ENCODE data around the gene PSMD12. TPM values are rescaled to one million over a fixed set of nuclear protein-coding genes. Genes with fewer than 3 reads are reported as not detected.
A peak's percentile ranks its signal among the peaks of the same experiment; 100 is the strongest.

The PSMD12 gene
- total and polyA plus RNA-seq, 12 donors: 28.5 to 67.1 (median 48.4) TPM

DNA sequence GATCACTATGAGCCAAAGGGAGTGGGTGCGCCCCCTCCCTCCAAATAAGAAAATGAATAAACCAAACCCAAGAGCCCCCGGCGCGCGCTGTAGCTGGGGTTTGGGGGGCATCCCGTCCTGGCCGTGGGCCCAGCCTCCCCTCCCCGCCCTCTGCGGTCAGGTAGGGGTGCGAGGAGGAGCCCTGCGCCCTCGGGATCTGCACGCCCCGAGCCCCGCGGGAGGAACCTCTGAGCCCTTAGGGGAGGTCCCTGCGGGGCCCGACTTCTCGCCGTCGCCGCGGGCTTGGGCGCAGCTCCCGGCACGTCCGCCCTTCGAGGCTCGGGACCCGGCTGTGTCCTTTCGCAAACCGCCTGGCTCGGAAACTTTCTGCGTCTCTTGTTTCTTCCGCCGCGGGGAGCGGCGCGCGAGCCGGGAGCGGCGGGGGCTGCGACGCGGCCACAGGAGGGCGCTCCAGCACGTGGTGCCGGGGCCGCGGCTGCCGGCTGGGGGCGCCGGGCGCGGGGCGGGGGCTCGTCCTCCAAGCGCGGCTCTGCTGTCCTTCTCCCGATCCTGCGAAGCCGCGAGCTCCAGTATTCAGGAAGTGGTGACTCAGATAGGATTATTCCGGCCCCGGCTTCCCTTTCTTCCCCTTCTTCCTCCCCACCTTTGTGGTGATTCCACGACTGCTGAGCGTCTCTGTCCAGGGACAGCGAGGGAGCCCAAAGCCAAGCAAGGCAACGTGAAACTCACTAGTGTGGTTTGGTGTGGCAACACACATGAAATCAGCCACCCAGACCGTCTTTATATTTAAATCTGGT lies 12.3 kb upstream of the PSMD12 start:
- no peaks in the 10 kb centered on the region for H3K9me3 ChIP-seq
- H3K36me3 ChIP-seq: peaks cover 0 to 5% (median 0%) of the 10 kb centered on the region in 9 donors
- DNase-seq (peak; percentile 72 to 79), ATAC-seq (peak; percentile 42 to 77 (median 51))
- peaks cover 5 to 44% (median 22%) of the 10 kb centered on the region in 9 donors for H3K4me1 ChIP-seq
- no peaks in the 10 kb centered on the region for H3K27me3 ChIP-seq
- TF ChIP-seq, protein P1, sequence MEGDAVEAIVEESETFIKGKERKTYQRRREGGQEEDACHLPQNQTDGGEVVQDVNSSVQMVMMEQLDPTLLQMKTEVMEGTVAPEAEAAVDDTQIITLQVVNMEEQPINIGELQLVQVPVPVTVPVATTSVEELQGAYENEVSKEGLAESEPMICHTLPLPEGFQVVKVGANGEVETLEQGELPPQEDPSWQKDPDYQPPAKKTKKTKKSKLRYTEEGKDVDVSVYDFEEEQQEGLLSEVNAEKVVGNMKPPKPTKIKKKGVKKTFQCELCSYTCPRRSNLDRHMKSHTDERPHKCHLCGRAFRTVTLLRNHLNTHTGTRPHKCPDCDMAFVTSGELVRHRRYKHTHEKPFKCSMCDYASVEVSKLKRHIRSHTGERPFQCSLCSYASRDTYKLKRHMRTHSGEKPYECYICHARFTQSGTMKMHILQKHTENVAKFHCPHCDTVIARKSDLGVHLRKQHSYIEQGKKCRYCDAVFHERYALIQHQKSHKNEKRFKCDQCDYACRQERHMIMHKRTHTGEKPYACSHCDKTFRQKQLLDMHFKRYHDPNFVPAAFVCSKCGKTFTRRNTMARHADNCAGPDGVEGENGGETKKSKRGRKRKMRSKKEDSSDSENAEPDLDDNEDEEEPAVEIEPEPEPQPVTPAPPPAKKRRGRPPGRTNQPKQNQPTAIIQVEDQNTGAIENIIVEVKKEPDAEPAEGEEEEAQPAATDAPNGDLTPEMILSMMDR (IDR thresholded peaks at IDR 0.05): peak; percentile 56 to 96 (median 77)
- intact Hi-C loops (cut with DNase I): loop anchor here (1.0 to 10.0 kb wide), 14 partner anchors 44 to 310 kb away; no protein-coding TSS in a partner anchor
- 1% methylated on average over 44 to 71 of the region's 72 CpGs for WGBS, 2 donors
- H3K4me3 ChIP-seq: peak overlapping the region; percentile 73 to 95 (median 92)
- H3K27ac ChIP-seq: peak overlapping the region; percentile 93 to 97 (median 96)

DNA sequence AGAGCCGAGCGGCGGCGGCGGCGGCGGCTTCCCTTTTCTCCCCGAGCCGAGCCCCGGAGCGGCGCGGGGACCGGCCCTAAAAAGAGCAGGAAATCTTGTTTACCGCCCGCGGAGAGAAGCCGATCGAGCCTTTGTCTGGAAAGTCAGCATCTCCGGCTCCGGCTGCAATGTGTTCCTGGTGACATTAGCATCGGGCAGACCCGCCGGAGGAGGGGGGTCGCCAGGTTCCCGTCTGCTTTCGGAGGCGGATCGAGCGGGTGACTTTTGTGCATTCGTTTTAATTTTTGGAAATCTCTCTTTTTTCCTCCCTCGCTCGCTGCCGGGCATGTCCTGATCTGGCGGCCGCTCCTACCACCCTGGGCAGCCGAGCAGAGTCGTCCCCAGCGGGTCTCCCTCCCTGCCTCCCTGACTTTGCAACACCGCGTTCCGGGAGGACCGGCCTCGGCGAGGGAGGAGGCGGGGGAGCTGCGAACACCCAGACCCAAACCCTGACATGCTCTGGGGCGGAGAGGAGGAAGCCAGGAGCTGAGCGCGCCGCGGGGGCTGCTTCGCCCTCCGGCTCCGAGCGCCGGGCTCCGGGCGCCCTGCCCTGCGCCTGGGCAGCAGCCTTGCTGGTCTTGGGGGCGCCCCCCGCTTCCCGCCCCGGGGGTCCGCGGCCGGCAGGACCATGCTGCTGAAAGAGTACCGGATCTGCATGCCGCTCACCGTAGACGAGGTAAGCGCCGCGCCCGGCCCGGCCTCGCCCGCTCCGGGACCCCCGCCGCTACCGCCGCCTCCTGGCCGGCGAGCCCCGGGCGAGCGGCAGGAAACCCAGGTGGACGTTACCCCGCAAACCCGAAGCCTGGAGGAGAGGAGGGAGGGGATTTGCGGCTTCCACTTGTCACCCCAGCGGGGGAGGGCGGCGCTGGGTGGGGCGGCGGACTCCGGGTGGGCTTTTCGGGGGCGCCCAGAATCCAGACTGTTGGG lies 11.4 kb upstream of the PSMD12 start:
- intact Hi-C loops (cut with DNase I): loop anchor here (1.0 to 10.0 kb wide), 14 partner anchors 45 to 311 kb away; no protein-coding TSS in a partner anchor
- Histone ChIP-seq H3K4me1 (peaks cover 5 to 43% (median 22%) of the 10 kb centered on the region in 9 donors), H3K36me3 (no peaks in the 10 kb centered on the region), H3K9me3 (no peaks in the 10 kb centered on the region), H3K27me3 (no peaks in the 10 kb centered on the region), H3K4me3 (peak overlapping the region; percentile 73 to 95 (median 92)), H3K27ac (peak overlapping the region; percentile 93 to 97 (median 96))
- DNase-seq (peak; percentile 46 to 61), ATAC-seq (peak in 7 of 8 donors; percentile 4 to 53 (median 32))
- TF ChIP-seq, protein P1 (IDR thresholded peaks at IDR 0.05): peak in 3 of 9 donors; percentile 23 to 46 (median 24)
- WGBS, 2 donors: 0 to 1% methylated on average over 86 to 100 of the region's 100 CpGs

DNA sequence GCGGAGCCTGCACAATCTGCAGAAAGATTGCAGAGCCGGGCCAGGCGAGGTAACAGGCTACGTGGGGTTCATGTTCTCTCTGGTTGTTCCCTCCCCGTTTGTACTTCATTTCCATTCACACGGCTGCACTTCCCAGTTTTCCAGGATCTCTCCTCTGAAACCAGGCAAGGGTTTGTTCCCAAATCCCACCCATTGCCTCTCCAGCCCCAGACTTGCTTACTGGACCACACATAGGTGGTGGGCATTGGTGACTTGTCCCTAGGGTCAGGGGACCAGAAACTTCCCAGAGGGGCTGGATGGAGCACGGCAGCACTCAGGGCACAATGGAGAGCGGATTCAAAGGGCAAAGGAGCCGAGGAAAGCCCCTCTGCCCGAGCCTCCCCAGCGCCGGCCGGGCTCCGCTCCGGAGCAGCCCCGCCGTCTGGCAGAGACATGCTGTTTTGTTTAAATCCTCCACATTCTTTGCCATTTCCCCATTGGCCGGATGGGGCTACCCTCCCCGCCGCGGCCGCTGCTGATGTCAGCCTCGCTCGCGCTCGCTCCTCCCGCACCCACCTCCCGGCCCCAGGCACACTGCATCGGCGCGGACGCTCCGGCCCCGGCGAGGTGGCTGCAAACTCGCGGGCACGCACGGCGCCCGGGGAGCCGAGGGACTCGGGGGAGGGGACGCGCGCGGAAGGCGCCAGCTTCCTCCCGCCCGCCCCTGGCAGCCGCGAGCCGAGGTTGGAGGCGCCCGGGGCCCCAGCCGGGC lies 10.5 kb upstream of the PSMD12 start, which contains the start of gene PITPNC1:
TSS of gene PITPNC1 (plus strand) at position 545 of the 751 bp plus-strand sequence.
- ATAC-seq (peak; percentile 80 to 89 (median 84)), DNase-seq (peak; percentile 87 to 89)
- intact Hi-C loops (cut with DNase I): loop anchor here (2.0 to 10.0 kb wide), 11 partner anchors 45 to 312 kb away; no protein-coding TSS in a partner anchor
- H3K4me3 ChIP-seq: peak within 1 kb of the TSS; percentile 73 to 95 (median 92)
- peaks cover 5 to 43% (median 22%) of the 10 kb centered on the region in 9 donors for H3K4me1 ChIP-seq
- no peaks in the 10 kb centered on the region for H3K9me3 ChIP-seq
- peak within 1 kb of the TSS; percentile 93 to 97 (median 96) for H3K27ac ChIP-seq
- TF ChIP-seq, protein P1 (IDR thresholded peaks at IDR 0.05): peak in 4 of 9 donors; percentile 12 to 24 (median 20)
- no peaks in the 10 kb centered on the region for H3K36me3 ChIP-seq
- H3K27me3 ChIP-seq: no peaks in the 10 kb centered on the region
- 1% methylated on average over 55 to 56 of the region's 56 CpGs for WGBS, 2 donors
